ENCODE data around the gene NCL.
A peak's percentile ranks its signal among the peaks of the same experiment; 100 is the strongest.
"Not testable (repeated sequence)": the region's sequence is repeated elsewhere in the genome, so short reads cannot be mapped to it uniquely, and the experiment has no call there.

The NCL gene

GRCh38 chr2:231427116-231427515 lies 37.2 kb downstream of the NCL start:
- DNase-seq, result no peak

GRCh38 chr2:231425811-231426703 lies 38.2 kb downstream of the NCL start:
- no peak for DNase-seq

- no peak for DNase-seq
These were observed 38.9 kb downstream of the NCL start for GRCh38 chr2:231425291-231425810.

GRCh38 chr2:231423176-231423575 lies 41.1 kb downstream of the NCL start:
- no peak for DNase-seq

GRCh38 chr2:231422056-231422455 lies 42.2 kb downstream of the NCL start:
- DNase-seq, result no peak

GRCh38 chr2:231421051-231421580 lies 43.2 kb downstream of the NCL start:
- no peak for DNase-seq

- DNase-seq, result no peak
These were observed 45.3 kb downstream of the NCL start for GRCh38 chr2:231418820-231419640.

GRCh38 chr2:231415029-231415428 lies 49.3 kb downstream of the NCL start:
- DNase-seq, result no peak

- no peak for DNase-seq
These were observed 50.3 kb downstream of the NCL start for GRCh38 chr2:231413921-231414476.

GRCh38 chr2:231413456-231413855 lies 50.8 kb downstream of the NCL start:
- no peak for DNase-seq

GRCh38 chr2:231412618-231412963 lies 51.7 kb downstream of the NCL start:
- DNase-seq, result no peak

GRCh38 chr2:231411831-231412617 lies 52.3 kb downstream of the NCL start:
- peak; percentile 81 for DNase-seq

GRCh38 chr2:231411237-231411636 lies 53.0 kb downstream of the NCL start:
- no peak for DNase-seq

- no peak for DNase-seq
These were observed 53.8 kb downstream of the NCL start for GRCh38 chr2:231410293-231411004.

- DNase-seq, result no peak
These were observed 54.5 kb downstream of the NCL start for GRCh38 chr2:231409776-231410175.

- not testable (repeated sequence) for DNase-seq
These were observed 56.0 kb downstream of the NCL start for GRCh38 chr2:231408304-231408703.

- not testable (repeated sequence) for DNase-seq
These were observed 56.6 kb downstream of the NCL start for GRCh38 chr2:231407686-231408085.

- not testable (repeated sequence) for DNase-seq
These were observed 58.5 kb downstream of the NCL start for GRCh38 chr2:231405601-231406367.

- DNase-seq, result not testable (repeated sequence)
These were observed 60.1 kb downstream of the NCL start for GRCh38 chr2:231404183-231404578.

Data from fibroblast of skin of right biceps (primary cell).